HepG2 (cell line): ENCODE measurements around the gene KBTBD2. TPM values are rescaled to one million over a fixed set of nuclear protein-coding genes. Genes with fewer than 3 reads are reported as not detected.
A peak's percentile ranks its signal among the peaks of the same experiment; 100 is the strongest.

Experiments
- ARNT ChIP-seq: fragments of 450-650 bp; IDR thresholded peaks from 2 replicates; pipeline ENCODE4 v1.6.1; 2017
- BATF2 ChIP-seq: sonication (generic); formaldehyde crosslinking; IDR thresholded peaks from 2 replicates; pipeline ENCODE4 v1.8.0; 2022; ENCODE audit warnings: mild to moderate bottlenecking, missing genetic modification reagents, moderate library complexity
- BCL6 ChIP-seq: IDR thresholded peaks from 2 replicates; pipeline ENCODE4 v1.6.1; 2016; ENCODE audit warnings: missing genetic modification reagents, missing compliant biosample characterization
- CBX1 ChIP-seq: IDR thresholded peaks from one replicate; pipeline ENCODE4 v1.6.1; 2016; ENCODE audit warnings: antibody characterized with exemption, low read depth
- GLI4 ChIP-seq: sonication (generic); formaldehyde crosslinking; IDR thresholded peaks from 2 replicates; pipeline ENCODE4 v1.5.1; 2020; ENCODE audit warnings: missing genetic modification reagents, mild to moderate bottlenecking, moderate library complexity, borderline replicate concordance
- KDM3A ChIP-seq: IDR thresholded peaks from 2 replicates; pipeline ENCODE4 v1.6.1; 2018; ENCODE audit warnings: low read depth, missing compliant biosample characterization
- MAF1 ChIP-seq: sonication (generic); formaldehyde crosslinking; IDR thresholded peaks from 2 replicates; pipeline ENCODE4 v1.5.0; 2020; ENCODE audit warnings: missing genetic modification reagents, borderline replicate concordance
- NR1H2 ChIP-seq: sonication (generic); formaldehyde crosslinking; IDR thresholded peaks from 2 replicates; pipeline ENCODE4 v1.8.1; 2022; ENCODE audit warnings: low read depth, missing genetic modification reagents, borderline replicate concordance
- PAX8 ChIP-seq: sonication (generic); formaldehyde crosslinking; IDR thresholded peaks from 2 replicates; pipeline ENCODE4 v1.8.0; 2022; ENCODE audit warnings: mild to moderate bottlenecking, missing genetic modification reagents, borderline replicate concordance
- RXRA ChIP-seq: sonication (generic); formaldehyde crosslinking; IDR thresholded peaks from 2 replicates; pipeline ENCODE4 v1.5.1; 2020; ENCODE audit warnings: missing genetic modification reagents
- TARDBP ChIP-seq: sonication (generic); formaldehyde crosslinking; IDR thresholded peaks from 2 replicates; pipeline ENCODE4 v1.8.0; 2022; ENCODE audit warnings: mild to moderate bottlenecking, missing genetic modification reagents
- ZBTB2 ChIP-seq: sonication (generic); formaldehyde crosslinking; IDR thresholded peaks from 2 replicates; pipeline ENCODE4 v1.8.0; 2022; ENCODE audit warnings: low read depth, missing genetic modification reagents
- ZC3H4 ChIP-seq: sonication (generic); formaldehyde crosslinking; IDR thresholded peaks from 2 replicates; pipeline ENCODE4 v1.4.0; 2020; ENCODE audit warnings: missing genetic modification reagents, borderline replicate concordance
- ZFP36L1 ChIP-seq: sonication (generic); formaldehyde crosslinking; IDR thresholded peaks from 2 replicates; pipeline ENCODE4 v1.8.0; 2022; ENCODE audit warnings: mild to moderate bottlenecking, missing genetic modification reagents, moderate library complexity
- ZNF121 ChIP-seq: sonication (generic); formaldehyde crosslinking; IDR thresholded peaks from 2 replicates; pipeline ENCODE4 v1.5.0; 2020; ENCODE audit warnings: mild to moderate bottlenecking, missing genetic modification reagents
- ZNF136 ChIP-seq: sonication (generic); formaldehyde crosslinking; IDR thresholded peaks from 2 replicates; pipeline ENCODE4 v1.8.1; 2022; ENCODE audit warnings: low read depth, mild to moderate bottlenecking, moderate library complexity, missing genetic modification reagents
- ZNF263 ChIP-seq: sonication (generic); formaldehyde crosslinking; IDR thresholded peaks from 2 replicates; pipeline ENCODE4 v1.4.0; 2020; ENCODE audit warnings: missing genetic modification reagents
- ZNF274 ChIP-seq: sonication (generic); formaldehyde crosslinking; IDR thresholded peaks from 2 replicates; pipeline ENCODE4 v1.5.1; 2020; ENCODE audit warnings: mild to moderate bottlenecking, missing genetic modification reagents
- ZNF350 ChIP-seq: sonication (generic); formaldehyde crosslinking; IDR thresholded peaks from 2 replicates; pipeline ENCODE4 v1.4.0; 2020; ENCODE audit warnings: mild to moderate bottlenecking, low read depth, missing genetic modification reagents, borderline replicate concordance
- ZNF567 ChIP-seq: sonication (generic); formaldehyde crosslinking; IDR thresholded peaks from 2 replicates; pipeline ENCODE4 v1.8.1; 2023; ENCODE audit warnings: mild to moderate bottlenecking, missing genetic modification reagents, borderline replicate concordance
- polyA plus RNA-seq, 8 experiments: library from polyadenylated mRNA; depleted of rRNA in 3 of 8; stranded (reverse) in 7 of 8; unstranded in 1 of 8; fragments of >200 nt; fragmentation: Illumina TruSeq in 4 of 8; extraction: Trizol in 4 of 8; gene quantifications; 2 replicates each; pipeline versions ENCODE4 v1.2.1 to v1.2.3, GENCODE V29; 2011 to 2016; ENCODE audit warnings: low read depth in 4 of 8, missing spikeins in 1 of 8, mixed read lengths in 1 of 8; ENCODE audit not compliant: insufficient read depth in 1 of 8
- total RNA-seq, 5 experiments: library from RNA; depleted of rRNA; stranded (reverse); fragments of >200 nt; fragmentation: Illumina TruSeq; extraction: Trizol; gene quantifications; 2 replicates each; pipeline ENCODE4 v1.2.3, GENCODE V29; 2016; ENCODE audit warnings: low read depth in 1 of 5
- TF ChIP-seq, protein P1 (sequence below): sonication (generic); formaldehyde crosslinking; IDR thresholded peaks from 2 replicates; pipeline ENCODE4 v1.5.0; 2020; ENCODE audit warnings: mild to moderate bottlenecking, missing genetic modification reagents, borderline replicate concordance

KBTBD2 gene
- total and polyA plus RNA-seq, 2 of the 13 experiments (the other 11 are each of a cell fraction or from before 2014, with no cell fraction given): 24.0 to 25.2 TPM

- TF ChIP-seq BCL6 (CRISPR knock-in tag) (peak; percentile 80), ZNF567 (CRISPR knock-in tag) (no peak), ARNT (no peak), TARDBP (CRISPR knock-in tag) (no peak), GLI4 (CRISPR knock-in tag) (peak; percentile 97), ZNF350 (CRISPR knock-in tag) (no peak; the same call in 1 of the 2 replicates), ZNF121 (no peak), RXRA (CRISPR knock-in tag) (peak; percentile 85), ZNF263 (CRISPR knock-in tag) (no peak), BATF2 (no peak), CBX1 (peak; percentile 41), NR1H2 (CRISPR knock-in tag) (no peak), ZNF274 (CRISPR knock-in tag) (0 out of 2 replicates have a peak, but pooled peaks have one; percentile 62), ZBTB2 (CRISPR knock-in tag) (peak; percentile 95; the same call in 1 of the 2 replicates), ZC3H4 (CRISPR knock-in tag) (no peak), PAX8 (CRISPR knock-in tag) (no peak), ZNF136 (CRISPR knock-in tag) (peak; percentile 62; the same call in 1 of the 2 replicates), MAF1 (CRISPR knock-in tag) (peak; percentile 54; the same call in 1 of the 2 replicates), KDM3A (CRISPR knock-in tag) (no peak), ZFP36L1 (CRISPR knock-in tag) (peak; percentile 88)
- TF ChIP-seq, protein P1, sequence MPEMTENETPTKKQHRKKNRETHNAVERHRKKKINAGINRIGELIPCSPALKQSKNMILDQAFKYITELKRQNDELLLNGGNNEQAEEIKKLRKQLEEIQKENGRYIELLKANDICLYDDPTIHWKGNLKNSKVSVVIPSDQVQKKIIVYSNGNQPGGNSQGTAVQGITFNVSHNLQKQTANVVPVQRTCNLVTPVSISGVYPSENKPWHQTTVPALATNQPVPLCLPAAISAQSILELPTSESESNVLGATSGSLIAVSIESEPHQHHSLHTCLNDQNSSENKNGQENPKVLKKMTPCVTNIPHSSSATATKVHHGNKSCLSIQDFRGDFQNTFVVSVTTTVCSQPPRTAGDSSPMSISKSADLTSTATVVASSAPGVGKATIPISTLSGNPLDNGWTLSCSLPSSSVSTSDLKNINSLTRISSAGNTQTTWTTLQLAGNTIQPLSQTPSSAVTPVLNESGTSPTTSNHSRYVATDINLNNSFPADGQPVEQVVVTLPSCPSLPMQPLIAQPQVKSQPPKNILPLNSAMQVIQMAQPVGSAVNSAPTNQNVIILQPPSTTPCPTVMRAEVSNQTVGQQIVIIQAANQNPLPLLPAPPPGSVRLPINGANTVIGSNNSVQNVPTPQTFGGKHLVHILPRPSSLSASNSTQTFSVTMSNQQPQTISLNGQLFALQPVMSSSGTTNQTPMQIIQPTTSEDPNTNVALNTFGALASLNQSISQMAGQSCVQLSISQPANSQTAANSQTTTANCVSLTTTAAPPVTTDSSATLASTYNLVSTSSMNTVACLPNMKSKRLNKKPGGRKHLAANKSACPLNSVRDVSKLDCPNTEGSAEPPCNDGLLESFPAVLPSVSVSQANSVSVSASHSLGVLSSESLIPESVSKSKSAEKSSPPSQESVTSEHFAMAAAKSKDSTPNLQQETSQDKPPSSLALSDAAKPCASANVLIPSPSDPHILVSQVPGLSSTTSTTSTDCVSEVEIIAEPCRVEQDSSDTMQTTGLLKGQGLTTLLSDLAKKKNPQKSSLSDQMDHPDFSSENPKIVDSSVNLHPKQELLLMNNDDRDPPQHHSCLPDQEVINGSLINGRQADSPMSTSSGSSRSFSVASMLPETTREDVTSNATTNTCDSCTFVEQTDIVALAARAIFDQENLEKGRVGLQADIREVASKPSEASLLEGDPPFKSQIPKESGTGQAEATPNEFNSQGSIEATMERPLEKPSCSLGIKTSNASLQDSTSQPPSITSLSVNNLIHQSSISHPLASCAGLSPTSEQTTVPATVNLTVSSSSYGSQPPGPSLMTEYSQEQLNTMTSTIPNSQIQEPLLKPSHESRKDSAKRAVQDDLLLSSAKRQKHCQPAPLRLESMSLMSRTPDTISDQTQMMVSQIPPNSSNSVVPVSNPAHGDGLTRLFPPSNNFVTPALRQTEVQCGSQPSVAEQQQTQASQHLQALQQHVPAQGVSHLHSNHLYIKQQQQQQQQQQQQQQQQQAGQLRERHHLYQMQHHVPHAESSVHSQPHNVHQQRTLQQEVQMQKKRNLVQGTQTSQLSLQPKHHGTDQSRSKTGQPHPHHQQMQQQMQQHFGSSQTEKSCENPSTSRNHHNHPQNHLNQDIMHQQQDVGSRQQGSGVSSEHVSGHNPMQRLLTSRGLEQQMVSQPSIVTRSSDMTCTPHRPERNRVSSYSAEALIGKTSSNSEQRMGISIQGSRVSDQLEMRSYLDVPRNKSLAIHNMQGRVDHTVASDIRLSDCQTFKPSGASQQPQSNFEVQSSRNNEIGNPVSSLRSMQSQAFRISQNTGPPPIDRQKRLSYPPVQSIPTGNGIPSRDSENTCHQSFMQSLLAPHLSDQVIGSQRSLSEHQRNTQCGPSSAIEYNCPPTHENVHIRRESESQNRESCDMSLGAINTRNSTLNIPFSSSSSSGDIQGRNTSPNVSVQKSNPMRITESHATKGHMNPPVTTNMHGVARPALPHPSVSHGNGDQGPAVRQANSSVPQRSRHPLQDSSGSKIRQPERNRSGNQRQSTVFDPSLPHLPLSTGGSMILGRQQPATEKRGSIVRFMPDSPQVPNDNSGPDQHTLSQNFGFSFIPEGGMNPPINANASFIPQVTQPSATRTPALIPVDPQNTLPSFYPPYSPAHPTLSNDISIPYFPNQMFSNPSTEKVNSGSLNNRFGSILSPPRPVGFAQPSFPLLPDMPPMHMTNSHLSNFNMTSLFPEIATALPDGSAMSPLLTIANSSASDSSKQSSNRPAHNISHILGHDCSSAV (CRISPR knock-in tag): no peak
Observed at GRCh38 chr7:32891800-32892520, 400 bp upstream of the KBTBD2 start (continued).
